HepG2 (cell line): Measurements from ENCODE around the gene GPR4. TPM values are rescaled to one million over a fixed set of nuclear protein-coding genes. Genes with fewer than 3 reads are reported as not detected.

Experiments used
- ELF3 ChIP-seq: IDR thresholded peaks from 2 replicates; pipeline ENCODE4 v1.6.1; 2016; ENCODE audit warnings: missing genetic modification reagents, missing compliant biosample characterization
- IKZF1 ChIP-seq: fragments of 450-650 bp; IDR thresholded peaks from 2 replicates; pipeline ENCODE4 v1.7.1; 2016
- KDM1A ChIP-seq: IDR thresholded peaks from 2 replicates; pipeline ENCODE4 v1.6.1; 2016; ENCODE audit warnings: missing compliant biosample characterization
- LRRFIP1 ChIP-seq: sonication (generic); formaldehyde crosslinking; conservative IDR thresholded peaks from 2 replicates; pipeline ENCODE4 v1.4.0; 2020; ENCODE audit warnings: missing genetic modification reagents
- NCOR1 ChIP-seq: fragments of 200-600 bp; sonication (generic); IDR thresholded peaks from 2 replicates; pipeline ENCODE4 v1.7.0; 2017; ENCODE audit warnings: antibody characterized with exemption, low read length, borderline replicate concordance
- SCMH1 ChIP-seq: sonication (generic); formaldehyde crosslinking; IDR thresholded peaks from 2 replicates; pipeline ENCODE4 v1.9.0; 2021; ENCODE audit warnings: missing genetic modification reagents, mild to moderate bottlenecking, borderline replicate concordance
- THAP7 ChIP-seq: sonication (generic); formaldehyde crosslinking; IDR thresholded peaks from 2 replicates; pipeline ENCODE4 v1.8.1; 2023; ENCODE audit warnings: mild to moderate bottlenecking, missing genetic modification reagents
- ZBTB14 ChIP-seq: sonication (generic); formaldehyde crosslinking; IDR thresholded peaks from 2 replicates; pipeline ENCODE4 v1.4.0; 2020; ENCODE audit warnings: missing genetic modification reagents
- ZNF235 ChIP-seq: sonication (generic); formaldehyde crosslinking; IDR thresholded peaks from 2 replicates; pipeline ENCODE4 v1.8.1; 2023; ENCODE audit warnings: mild to moderate bottlenecking, missing genetic modification reagents, borderline replicate concordance
- ZNF274 ChIP-seq: sonication (generic); formaldehyde crosslinking; IDR thresholded peaks from 2 replicates; pipeline ENCODE4 v1.5.1; 2020; ENCODE audit warnings: mild to moderate bottlenecking, missing genetic modification reagents
- ZNF451 ChIP-seq: sonication (generic); formaldehyde crosslinking; IDR thresholded peaks from 2 replicates; pipeline ENCODE4 v1.5.0; 2020; ENCODE audit warnings: mild to moderate bottlenecking, missing genetic modification reagents
- ZNF557 ChIP-seq: sonication (generic); formaldehyde crosslinking; IDR thresholded peaks from 2 replicates; pipeline ENCODE4 v1.4.0; 2020; ENCODE audit warnings: missing genetic modification reagents
- ZNF674 ChIP-seq: sonication (generic); formaldehyde crosslinking; IDR thresholded peaks from 2 replicates; pipeline ENCODE4 v1.5.0; 2020; ENCODE audit warnings: low read depth, mild to moderate bottlenecking, missing genetic modification reagents
- ZNF800 ChIP-seq: sonication (generic); formaldehyde crosslinking; IDR thresholded peaks from 2 replicates; pipeline ENCODE4 v1.4.0; 2020; ENCODE audit warnings: missing genetic modification reagents
- polyA plus RNA-seq, 8 experiments: library from polyadenylated mRNA; depleted of rRNA in 3 of 8; stranded (reverse) in 7 of 8; unstranded in 1 of 8; fragments of >200 nt; fragmentation: Illumina TruSeq in 4 of 8; extraction: Trizol in 4 of 8; gene quantifications; 2 replicates each; pipeline versions ENCODE4 v1.2.1 to v1.2.3, GENCODE V29; 2011 to 2016; ENCODE audit warnings: low read depth in 4 of 8, missing spikeins in 1 of 8, mixed read lengths in 1 of 8; ENCODE audit not compliant: insufficient read depth in 1 of 8
- total RNA-seq, 5 experiments: library from RNA; depleted of rRNA; stranded (reverse); fragments of >200 nt; fragmentation: Illumina TruSeq; extraction: Trizol; gene quantifications; 2 replicates each; pipeline ENCODE4 v1.2.3, GENCODE V29; 2016; ENCODE audit warnings: low read depth in 1 of 5
- TF ChIP-seq, protein P1 (sequence below): sonication (generic); formaldehyde crosslinking; IDR thresholded peaks from 2 replicates; pipeline ENCODE4 v1.5.0; 2020; ENCODE audit warnings: mild to moderate bottlenecking, missing genetic modification reagents
- TF ChIP-seq, protein P2 (sequence below): sonication (generic); formaldehyde crosslinking; IDR thresholded peaks from 2 replicates; pipeline ENCODE4 v1.5.0; 2020; ENCODE audit warnings: missing genetic modification reagents, mild to moderate bottlenecking, borderline replicate concordance
- TF ChIP-seq, protein P3 (sequence below): sonication (generic); formaldehyde crosslinking; IDR thresholded peaks from 2 replicates; pipeline ENCODE4 v1.4.0; 2020; ENCODE audit warnings: mild to moderate bottlenecking, missing genetic modification reagents

Gene GPR4
- total and polyA plus RNA-seq, 2 of the 13 experiments (the other 11 are each of a cell fraction or from before 2014, with no cell fraction given) = 0.15 TPM; not detected in 1

DNA sequence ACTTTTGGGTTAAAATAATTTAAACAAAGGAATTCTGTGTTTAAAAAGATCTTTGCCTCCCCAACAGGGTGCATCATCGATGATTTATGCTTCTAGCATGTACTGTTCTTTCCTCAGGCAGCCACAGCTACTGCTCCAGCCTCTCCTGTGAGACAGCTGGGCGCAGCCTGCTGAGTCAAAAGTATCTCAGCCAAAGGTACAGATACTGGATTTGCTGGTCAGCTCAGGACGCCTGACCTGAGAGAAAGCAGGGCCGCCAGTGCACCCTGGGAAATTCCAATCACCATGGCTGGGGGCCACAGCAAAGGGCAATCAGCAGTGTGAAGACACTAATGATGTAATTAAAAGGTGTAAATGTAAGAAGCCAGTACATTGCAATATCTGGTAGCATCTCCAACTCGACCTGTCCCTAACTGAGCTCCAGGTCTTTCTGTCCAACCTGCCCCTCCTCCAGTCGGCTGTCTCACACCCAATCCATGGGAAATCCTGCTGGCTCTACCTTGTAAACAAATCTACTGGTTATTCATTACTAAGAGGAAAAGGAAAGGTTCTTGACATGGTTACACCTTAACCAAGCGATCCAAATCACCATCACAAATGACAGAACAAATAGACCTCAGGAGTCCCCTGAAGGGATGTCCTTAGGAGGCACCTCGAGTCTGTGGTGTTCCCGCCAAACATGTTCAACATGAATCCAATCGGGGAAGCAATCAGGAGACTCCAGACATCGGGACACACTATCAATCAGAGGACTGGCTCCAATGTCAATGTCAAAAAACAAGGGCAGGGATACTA is 24.7 kb downstream of the GPR4 start (continued):
- TF ChIP-seq, protein P1, sequence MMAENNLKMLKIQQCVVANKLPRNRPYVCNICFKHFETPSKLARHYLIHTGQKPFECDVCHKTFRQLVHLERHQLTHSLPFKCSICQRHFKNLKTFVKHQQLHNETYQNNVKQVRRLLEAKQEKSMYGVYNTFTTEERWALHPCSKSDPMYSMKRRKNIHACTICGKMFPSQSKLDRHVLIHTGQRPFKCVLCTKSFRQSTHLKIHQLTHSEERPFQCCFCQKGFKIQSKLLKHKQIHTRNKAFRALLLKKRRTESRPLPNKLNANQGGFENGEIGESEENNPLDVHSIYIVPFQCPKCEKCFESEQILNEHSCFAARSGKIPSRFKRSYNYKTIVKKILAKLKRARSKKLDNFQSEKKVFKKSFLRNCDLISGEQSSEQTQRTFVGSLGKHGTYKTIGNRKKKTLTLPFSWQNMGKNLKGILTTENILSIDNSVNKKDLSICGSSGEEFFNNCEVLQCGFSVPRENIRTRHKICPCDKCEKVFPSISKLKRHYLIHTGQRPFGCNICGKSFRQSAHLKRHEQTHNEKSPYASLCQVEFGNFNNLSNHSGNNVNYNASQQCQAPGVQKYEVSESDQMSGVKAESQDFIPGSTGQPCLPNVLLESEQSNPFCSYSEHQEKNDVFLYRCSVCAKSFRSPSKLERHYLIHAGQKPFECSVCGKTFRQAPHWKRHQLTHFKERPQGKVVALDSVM = no peak
- TF ChIP-seq ZBTB14 (CRISPR knock-in tag) = no peak
- peak; percentile 45; the same call in 1 of the 2 replicates for TF ChIP-seq ELF3 (CRISPR knock-in tag)
- TF ChIP-seq ZNF274 = no peak
- TF ChIP-seq ZNF235 (CRISPR knock-in tag) = no peak
- no peak for TF ChIP-seq ZNF557
- no peak for TF ChIP-seq ZNF451
- TF ChIP-seq LRRFIP1 (CRISPR knock-in tag) = no peak
- TF ChIP-seq SCMH1 = no peak
- TF ChIP-seq IKZF1 = no peak
- TF ChIP-seq, protein P2, sequence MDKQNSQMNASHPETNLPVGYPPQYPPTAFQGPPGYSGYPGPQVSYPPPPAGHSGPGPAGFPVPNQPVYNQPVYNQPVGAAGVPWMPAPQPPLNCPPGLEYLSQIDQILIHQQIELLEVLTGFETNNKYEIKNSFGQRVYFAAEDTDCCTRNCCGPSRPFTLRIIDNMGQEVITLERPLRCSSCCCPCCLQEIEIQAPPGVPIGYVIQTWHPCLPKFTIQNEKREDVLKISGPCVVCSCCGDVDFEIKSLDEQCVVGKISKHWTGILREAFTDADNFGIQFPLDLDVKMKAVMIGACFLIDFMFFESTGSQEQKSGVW = no peak
- no peak for TF ChIP-seq THAP7 (CRISPR knock-in tag)
- no peak for TF ChIP-seq KDM1A
- peak; percentile 64; the same call in 1 of the 2 replicates for TF ChIP-seq NCOR1
- no peak for TF ChIP-seq ZNF674 (CRISPR knock-in tag)
- TF ChIP-seq, protein P3, sequence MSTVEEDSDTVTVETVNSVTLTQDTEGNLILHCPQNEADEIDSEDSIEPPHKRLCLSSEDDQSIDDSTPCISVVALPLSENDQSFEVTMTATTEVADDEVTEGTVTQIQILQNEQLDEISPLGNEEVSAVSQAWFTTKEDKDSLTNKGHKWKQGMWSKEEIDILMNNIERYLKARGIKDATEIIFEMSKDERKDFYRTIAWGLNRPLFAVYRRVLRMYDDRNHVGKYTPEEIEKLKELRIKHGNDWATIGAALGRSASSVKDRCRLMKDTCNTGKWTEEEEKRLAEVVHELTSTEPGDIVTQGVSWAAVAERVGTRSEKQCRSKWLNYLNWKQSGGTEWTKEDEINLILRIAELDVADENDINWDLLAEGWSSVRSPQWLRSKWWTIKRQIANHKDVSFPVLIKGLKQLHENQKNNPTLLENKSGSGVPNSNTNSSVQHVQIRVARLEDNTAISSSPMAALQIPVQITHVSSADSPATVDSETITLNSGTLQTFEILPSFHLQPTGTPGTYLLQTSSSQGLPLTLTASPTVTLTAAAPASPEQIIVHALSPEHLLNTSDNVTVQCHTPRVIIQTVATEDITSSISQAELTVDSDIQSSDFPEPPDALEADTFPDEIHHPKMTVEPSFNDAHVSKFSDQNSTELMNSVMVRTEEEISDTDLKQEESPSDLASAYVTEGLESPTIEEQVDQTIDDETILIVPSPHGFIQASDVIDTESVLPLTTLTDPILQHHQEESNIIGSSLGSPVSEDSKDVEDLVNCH (CRISPR knock-in tag) = no peak
- TF ChIP-seq ZNF800 (CRISPR knock-in tag) = no peak
